ENCODE measurements around the gene VPS13C.

GRCh38 chr15:62027916-62028315 is 32.3 kb downstream of the VPS13C start:
- TF ChIP-seq CTCF (IDR thresholded peaks at IDR 0.05): no peak
- no peak for TF ChIP-seq POLR2A (IDR thresholded peaks at IDR 0.05)

All from esophagus squamous epithelium (tissue), 4 donors.